Fibroblast of lung (primary cell): ENCODE measurements around the gene KAT7. TPM values are rescaled to one million over a fixed set of nuclear protein-coding genes. Genes with fewer than 3 reads are reported as not detected.

Experiments
- DNase-seq, 2 donors: peaks; one replicate each; pipeline versions ENCODE4 v3.0.0 to v3.0.0-alpha.2; 2010; ENCODE audit warnings: low read depth in 2 of 2
- H2AFZ ChIP-seq: 2 replicates; pipeline ENCODE4 v1.5.1; 2012; ENCODE audit warnings: low read length, control low read depth, inconsistent platforms
- H3K27ac ChIP-seq: 2 replicates; pipeline ENCODE4 v1.5.1; 2011; ENCODE audit warnings: low read length, control low read depth; ENCODE audit not compliant: insufficient read depth
- H3K27me3 ChIP-seq: 2 replicates; pipeline ENCODE4 v1.5.1; 2011; ENCODE audit warnings: mild to moderate bottlenecking, low read length; ENCODE audit not compliant: control insufficient read depth, insufficient read depth
- H3K36me3 ChIP-seq: 2 replicates; pipeline ENCODE4 v1.5.1; 2011; ENCODE audit warnings: low read length; ENCODE audit not compliant: control insufficient read depth, insufficient read depth
- H3K4me1 ChIP-seq: 2 replicates; pipeline ENCODE4 v1.5.1; 2011; ENCODE audit warnings: low read length; ENCODE audit not compliant: control insufficient read depth, insufficient read depth; ENCODE audit errors: extremely low read depth
- H3K4me2 ChIP-seq: 2 replicates; pipeline ENCODE4 v1.5.1; 2011; ENCODE audit warnings: low read length, control low read depth; ENCODE audit not compliant: insufficient read depth; ENCODE audit errors: extremely low read depth
- H3K4me3 ChIP-seq, 4 experiments: fragments of 200-600 bp in 1 of 4; sonication (generic) in 1 of 4; replicated peaks in 1 of 4; 2 replicates each; pipeline ENCODE4 v1.5.1; 2011 to 2016; ENCODE audit warnings: low read length in 4 of 4, low read depth in 3 of 4, mild to moderate bottlenecking in 3 of 4, control low read depth in 2 of 4, inconsistent platforms in 1 of 4, mixed read lengths in 1 of 4; ENCODE audit not compliant: insufficient read depth in 1 of 4; ENCODE audit errors: control extremely low read depth in 1 of 4
- H3K79me2 ChIP-seq: 2 replicates; pipeline ENCODE4 v1.5.1; 2012; ENCODE audit warnings: mild to moderate bottlenecking, low read length, inconsistent platforms; ENCODE audit not compliant: control insufficient read depth, insufficient read depth
- H3K9ac ChIP-seq: 2 replicates; pipeline ENCODE4 v1.5.1; 2011; ENCODE audit warnings: mild to moderate bottlenecking, low read length, control low read depth; ENCODE audit not compliant: insufficient read depth
- H3K9me3 ChIP-seq: 2 replicates; pipeline ENCODE4 v1.5.1; 2012; ENCODE audit warnings: low read depth, low read length; ENCODE audit not compliant: control insufficient read depth, insufficient read depth
- H4K20me1 ChIP-seq: 2 replicates; pipeline ENCODE4 v1.5.1; 2011; ENCODE audit warnings: low read length; ENCODE audit not compliant: control insufficient read depth, insufficient read depth; ENCODE audit errors: extremely low read depth
- CTCF ChIP-seq, 2 donors: IDR thresholded peaks in 1 of 2; conservative IDR thresholded peaks in 1 of 2; 1 replicate in 1 of 2; 2 replicates in 1 of 2; pipeline ENCODE4 v1.5.1; 2011 to 2012; ENCODE audit warnings: low read length in 2 of 2, control low read depth in 1 of 2, inconsistent platforms in 1 of 2, low read depth in 1 of 2, mild to moderate bottlenecking in 1 of 2
- EZH2 ChIP-seq: IDR thresholded peaks from 2 replicates; pipeline ENCODE4 v1.5.1; 2012; ENCODE audit warnings: low read length, control low read depth, mild to moderate bottlenecking; ENCODE audit errors: missing control alignments
- polyA plus RNA-seq, 2 donors: library from polyadenylated mRNA; depleted of rRNA in 1 of 2; stranded (reverse) in 1 of 2; unstranded in 1 of 2; fragments of >200 nt; gene quantifications; 2 replicates each; pipeline ENCODE4 v1.2.1, GENCODE V29; 2011 to 2012; ENCODE audit warnings: missing spikeins in 1 of 2
- total RNA-seq: library from RNA; depleted of rRNA; stranded (reverse); fragments of >200 nt; gene quantifications from 2 replicates; pipeline ENCODE4 v1.2.1, GENCODE V29; 2014

The KAT7 gene
- total and polyA plus RNA-seq, 2 donors (not counting 1 experiment from before 2014, with no cell fraction given) = 25.6 to 35.5 TPM

GRCh38 chr17:49753959-49754391 lies 34.5 kb upstream of the KAT7 start:
- Histone ChIP-seq H3K4me1 (no peaks in the 10 kb centered on the region), H3K9ac (no peak overlapping the region), H4K20me1 (no peaks in the 10 kb centered on the region), H3K36me3 (no peaks in the 10 kb centered on the region), H3K4me3 (no peak overlapping the region), H3K79me2 (no peaks in the 10 kb centered on the region), H3K27ac (no peak overlapping the region), H2AFZ (no peak overlapping the region), H3K4me2 (no peak overlapping the region), H3K9me3 (no peaks in the 10 kb centered on the region), H3K27me3 (no peaks in the 10 kb centered on the region)
- no peak for TF ChIP-seq EZH2
- TF ChIP-seq CTCF (conservative IDR thresholded peaks at IDR 0.05 in 1 of 2, IDR thresholded peaks at IDR 0.05 in 1 of 2; ENCODE audit: low read depth in 1 of 2, low read length in 2 of 2) = no peak
- DNase-seq = no peak

- Histone ChIP-seq H2AFZ (no peak overlapping the region), H3K4me3 (no peak overlapping the region), H3K27ac (no peak overlapping the region), H3K4me1 (no peaks in the 10 kb centered on the region), H3K27me3 (no peaks in the 10 kb centered on the region), H3K9me3 (no peaks in the 10 kb centered on the region), H3K4me2 (no peak overlapping the region), H4K20me1 (no peaks in the 10 kb centered on the region), H3K36me3 (no peaks in the 10 kb centered on the region), H3K9ac (no peak overlapping the region), H3K79me2 (no peaks in the 10 kb centered on the region)
- no peak for TF ChIP-seq EZH2
- TF ChIP-seq CTCF (conservative IDR thresholded peaks at IDR 0.05 in 1 of 2, IDR thresholded peaks at IDR 0.05 in 1 of 2; ENCODE audit: low read depth in 1 of 2, low read length in 2 of 2) = no peak
- DNase-seq = no peak
Observed at GRCh38 chr17:49755663-49756283, 32.7 kb upstream of the KAT7 start.

- DNase-seq = no peak
- Histone ChIP-seq H3K9ac (no peak overlapping the region), H4K20me1 (no peaks in the 10 kb centered on the region), H3K9me3 (no peaks in the 10 kb centered on the region), H2AFZ (no peak overlapping the region), H3K4me1 (no peaks in the 10 kb centered on the region), H3K4me3 (no peak overlapping the region), H3K36me3 (no peaks in the 10 kb centered on the region), H3K27ac (no peak overlapping the region), H3K4me2 (no peak overlapping the region), H3K27me3 (no peaks in the 10 kb centered on the region), H3K79me2 (no peaks in the 10 kb centered on the region)
- no peak for TF ChIP-seq CTCF (conservative IDR thresholded peaks at IDR 0.05 in 1 of 2, IDR thresholded peaks at IDR 0.05 in 1 of 2; ENCODE audit: low read depth in 1 of 2, low read length in 2 of 2)
- no peak for TF ChIP-seq EZH2
Observed at GRCh38 chr17:49756323-49757150, 31.9 kb upstream of the KAT7 start.
